Measurements from ENCODE around the gene WASF3. TPM values are rescaled to one million over a fixed set of nuclear protein-coding genes. Genes with fewer than 3 reads are reported as not detected.

Gene WASF3
- total RNA-seq, 4 donors from 2014 or later: 1.4 to 13.9 (median 2.8) TPM

GRCh38 chr13:26688286-26688685, 130.8 kb downstream of the WASF3 start:
- no peaks in the 10 kb centered on the region for H3K4me1 ChIP-seq
- DNase-seq: no peak
- intact Hi-C loops (cut with DNase I): no loop called here
- no peak overlapping the region for H3K4me3 ChIP-seq
- peaks cover 0 to 60% (median 0%) of the 10 kb centered on the region in 3 donors for H3K36me3 ChIP-seq
- WGBS, 2 donors: 93% methylated on average over 8 of the region's 8 CpGs
- H3K27me3 ChIP-seq: no peaks in the 10 kb centered on the region
- peaks cover 0 to 11% (median 0%) of the 10 kb centered on the region in 3 donors for H3K9me3 ChIP-seq
- H3K27ac ChIP-seq: no peak overlapping the region
- TF ChIP-seq, protein P1, sequence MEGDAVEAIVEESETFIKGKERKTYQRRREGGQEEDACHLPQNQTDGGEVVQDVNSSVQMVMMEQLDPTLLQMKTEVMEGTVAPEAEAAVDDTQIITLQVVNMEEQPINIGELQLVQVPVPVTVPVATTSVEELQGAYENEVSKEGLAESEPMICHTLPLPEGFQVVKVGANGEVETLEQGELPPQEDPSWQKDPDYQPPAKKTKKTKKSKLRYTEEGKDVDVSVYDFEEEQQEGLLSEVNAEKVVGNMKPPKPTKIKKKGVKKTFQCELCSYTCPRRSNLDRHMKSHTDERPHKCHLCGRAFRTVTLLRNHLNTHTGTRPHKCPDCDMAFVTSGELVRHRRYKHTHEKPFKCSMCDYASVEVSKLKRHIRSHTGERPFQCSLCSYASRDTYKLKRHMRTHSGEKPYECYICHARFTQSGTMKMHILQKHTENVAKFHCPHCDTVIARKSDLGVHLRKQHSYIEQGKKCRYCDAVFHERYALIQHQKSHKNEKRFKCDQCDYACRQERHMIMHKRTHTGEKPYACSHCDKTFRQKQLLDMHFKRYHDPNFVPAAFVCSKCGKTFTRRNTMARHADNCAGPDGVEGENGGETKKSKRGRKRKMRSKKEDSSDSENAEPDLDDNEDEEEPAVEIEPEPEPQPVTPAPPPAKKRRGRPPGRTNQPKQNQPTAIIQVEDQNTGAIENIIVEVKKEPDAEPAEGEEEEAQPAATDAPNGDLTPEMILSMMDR (IDR thresholded peaks at IDR 0.05): no peak
- TF ChIP-seq POLR2A (IDR thresholded peaks at IDR 0.05): no peak

DNA sequence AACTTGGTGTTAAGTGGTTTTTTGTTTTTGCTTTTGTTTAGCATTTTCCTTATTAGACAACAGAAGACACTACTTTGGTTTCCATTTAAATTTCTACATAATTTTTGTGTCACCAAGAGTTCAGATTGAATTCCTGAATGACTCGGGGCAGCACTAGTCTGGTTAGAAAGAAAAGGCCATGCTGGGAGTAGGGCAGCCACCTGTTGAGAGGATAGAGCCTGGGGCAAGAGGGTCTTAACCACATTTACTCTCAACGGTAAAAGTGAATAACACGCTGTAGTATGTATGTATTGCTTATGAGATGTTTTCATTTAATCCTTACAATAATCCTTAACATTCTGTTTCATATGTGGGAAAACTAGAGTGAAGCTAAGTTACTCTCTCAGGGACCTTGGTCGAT, 131.5 kb downstream of the WASF3 start:
- Histone ChIP-seq H3K9me3 (peaks cover 0 to 11% (median 0%) of the 10 kb centered on the region in 3 donors), H3K4me3 (no peak overlapping the region), H3K36me3 (peaks cover 0 to 53% (median 0%) of the 10 kb centered on the region in 3 donors), H3K27ac (no peak overlapping the region), H3K27me3 (no peaks in the 10 kb centered on the region), H3K4me1 (no peaks in the 10 kb centered on the region)
- 87 to 90% methylated on average over 4 of the region's 4 CpGs for WGBS, 2 donors
- intact Hi-C loops (cut with DNase I): no loop called here
- TF ChIP-seq, protein P1 (IDR thresholded peaks at IDR 0.05): no peak
- TF ChIP-seq POLR2A (IDR thresholded peaks at IDR 0.05): no peak
- DNase-seq: no peak

DNA sequence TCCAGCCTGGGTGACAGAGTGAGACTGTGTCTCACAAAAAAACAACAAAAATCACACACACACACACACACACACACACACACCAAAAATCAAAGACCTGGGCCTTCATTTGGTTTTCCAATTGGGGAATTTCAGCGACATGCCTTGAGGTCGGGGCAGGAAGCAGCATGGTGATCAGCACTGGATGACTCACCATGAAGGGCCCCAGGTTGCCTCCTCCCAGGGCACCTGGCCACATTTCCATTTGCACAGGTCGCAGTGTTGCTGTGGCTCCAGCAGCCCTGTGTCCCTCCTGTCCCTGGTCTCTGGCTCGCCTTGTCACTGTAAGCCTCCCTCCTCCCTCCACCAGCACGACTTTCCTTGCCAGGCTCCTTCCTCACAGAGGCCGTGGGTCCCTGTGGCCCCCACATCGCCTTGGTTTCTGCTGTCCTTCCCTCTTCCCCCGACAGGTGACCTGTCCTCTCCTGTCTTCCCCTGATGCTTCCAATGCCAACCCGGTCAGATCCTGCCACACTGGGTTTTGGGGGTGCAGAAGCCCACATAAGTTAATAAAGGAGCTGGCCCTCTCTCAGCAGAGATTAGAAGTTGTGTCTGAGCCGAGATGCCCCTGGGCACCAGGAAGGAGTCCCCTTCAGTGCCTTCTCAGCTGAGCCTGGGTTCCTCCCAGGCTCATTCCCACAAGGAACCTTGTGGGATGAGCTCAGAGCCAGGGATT, 136.4 kb downstream of the WASF3 start:
- no peak for TF ChIP-seq POLR2A (IDR thresholded peaks at IDR 0.05)
- TF ChIP-seq, protein P1 (IDR thresholded peaks at IDR 0.05): no peak

DNA sequence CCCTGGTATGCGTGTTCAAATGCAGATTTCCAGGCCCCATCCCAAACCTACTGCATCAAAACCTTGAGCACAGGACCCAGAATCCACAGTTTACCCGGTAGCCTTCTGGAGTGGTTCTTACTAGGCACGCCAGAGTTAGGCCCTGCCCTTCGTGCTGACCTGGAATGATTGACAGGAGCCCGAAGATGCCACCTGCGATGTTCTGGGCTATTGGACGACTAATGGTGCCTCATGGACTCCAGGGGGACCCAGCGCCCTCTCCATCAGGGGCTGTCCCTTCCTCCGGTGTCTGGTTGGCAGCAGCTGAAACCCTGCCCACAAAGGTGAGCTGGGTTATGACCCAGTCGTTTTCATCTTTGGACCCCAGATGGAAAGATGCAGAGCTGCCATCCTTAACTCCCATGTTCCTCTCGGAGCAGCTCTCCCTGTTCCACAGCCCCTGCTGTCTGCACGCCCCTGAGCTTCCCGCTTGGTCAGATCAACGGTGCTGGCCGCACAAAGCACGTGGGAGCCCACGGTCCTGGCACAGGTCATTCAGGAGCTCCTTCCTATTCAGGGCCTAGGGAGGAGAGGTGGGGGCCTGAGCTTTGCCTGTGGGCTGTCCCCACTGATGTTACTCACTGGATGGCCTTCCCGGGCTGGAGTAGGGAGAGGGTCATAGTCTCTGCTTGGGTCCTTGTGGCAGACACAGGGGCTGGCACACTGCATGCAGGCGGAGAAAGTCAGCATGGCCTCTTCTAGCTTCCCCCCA, 137.3 kb downstream of the WASF3 start:
- peaks cover 0 to 9% (median 3%) of the 10 kb centered on the region in 3 donors for H3K4me1 ChIP-seq
- no peak overlapping the region for H3K27ac ChIP-seq
- TF ChIP-seq, protein P1 (IDR thresholded peaks at IDR 0.05): no peak
- TF ChIP-seq POLR2A (IDR thresholded peaks at IDR 0.05): no peak
- peaks cover 0 to 9% (median 0%) of the 10 kb centered on the region in 3 donors for H3K36me3 ChIP-seq
- DNase-seq: no peak
- H3K4me3 ChIP-seq: no peak overlapping the region
- 66 to 92% methylated on average over 5 to 7 of the region's 19 CpGs for WGBS, 2 donors
- peaks cover 0 to 9% (median 0%) of the 10 kb centered on the region in 4 donors for H3K27me3 ChIP-seq
- intact Hi-C loops (cut with DNase I): loop anchor here (5.0 kb wide), 1 partner anchor 207 kb away; no protein-coding TSS in a partner anchor
- peaks cover 0 to 7% (median 0%) of the 10 kb centered on the region in 3 donors for H3K9me3 ChIP-seq

More for the DNA sequence above, 136.4 kb downstream of the WASF3 start:
- Histone ChIP-seq H3K36me3 (peaks cover 0 to 17% (median 0%) of the 10 kb centered on the region in 3 donors), H3K4me3 (no peak overlapping the region), H3K9me3 (peaks cover 0 to 11% (median 0%) of the 10 kb centered on the region in 3 donors), H3K4me1 (peaks cover 0 to 8% (median 3%) of the 10 kb centered on the region in 3 donors), H3K27me3 (peaks cover 0 to 5% (median 0%) of the 10 kb centered on the region in 4 donors), H3K27ac (no peak overlapping the region)
- intact Hi-C loops (cut with DNase I): no loop called here
- no peak for DNase-seq
- WGBS, 2 donors: 76 to 80% methylated on average over 8 to 9 of the region's 10 CpGs

DNA sequence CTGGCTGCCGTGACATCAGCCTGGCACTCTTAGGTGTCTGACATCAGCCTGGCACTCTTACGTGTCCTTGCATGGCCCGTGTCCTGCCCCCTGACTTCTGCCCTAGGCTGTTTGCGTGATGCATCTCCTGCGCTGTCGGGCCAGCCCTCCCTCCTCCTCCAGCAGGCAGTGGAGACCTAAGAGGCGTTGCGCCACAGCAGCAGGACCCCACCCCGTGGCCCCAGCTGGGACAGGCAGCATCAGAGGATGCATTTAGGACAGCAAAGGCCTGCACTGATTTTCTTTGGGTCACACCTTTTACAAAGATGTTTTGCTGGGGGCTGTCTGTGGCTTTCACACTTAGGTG, 137.8 kb downstream of the WASF3 start:
- H3K27me3 ChIP-seq: peaks cover 0 to 9% (median 0%) of the 10 kb centered on the region in 4 donors
- H3K27ac ChIP-seq: no peak overlapping the region
- peaks cover 0 to 3% (median 0%) of the 10 kb centered on the region in 3 donors for H3K36me3 ChIP-seq
- no peak for TF ChIP-seq POLR2A (IDR thresholded peaks at IDR 0.05)
- TF ChIP-seq, protein P1 (IDR thresholded peaks at IDR 0.05): no peak
- intact Hi-C loops (cut with DNase I): loop anchor here (5.0 kb wide), 1 partner anchor 208 kb away; no protein-coding TSS in a partner anchor
- peaks cover 0 to 9% (median 3%) of the 10 kb centered on the region in 3 donors for H3K4me1 ChIP-seq
- WGBS, 2 donors: 33% methylated on average over 4 of the region's 9 CpGs; no CpG with 5 or more reads in 1 of the 2 donors
- no peak for DNase-seq
- peaks cover 0 to 1% (median 0%) of the 10 kb centered on the region in 3 donors for H3K9me3 ChIP-seq
- H3K4me3 ChIP-seq: no peak overlapping the region

All from esophagus squamous epithelium (tissue), 5 donors.